Measurements from ENCODE around the gene CRISP2. TPM values are rescaled to one million over a fixed set of nuclear protein-coding genes. Genes with fewer than 3 reads are reported as not detected.
"Not testable (repeated sequence)": the region's sequence is repeated elsewhere in the genome, so short reads cannot be mapped to it uniquely, and the experiment has no call there.

Gene CRISP2
- polyA plus RNA-seq, 1 experiment = not detected

DNA sequence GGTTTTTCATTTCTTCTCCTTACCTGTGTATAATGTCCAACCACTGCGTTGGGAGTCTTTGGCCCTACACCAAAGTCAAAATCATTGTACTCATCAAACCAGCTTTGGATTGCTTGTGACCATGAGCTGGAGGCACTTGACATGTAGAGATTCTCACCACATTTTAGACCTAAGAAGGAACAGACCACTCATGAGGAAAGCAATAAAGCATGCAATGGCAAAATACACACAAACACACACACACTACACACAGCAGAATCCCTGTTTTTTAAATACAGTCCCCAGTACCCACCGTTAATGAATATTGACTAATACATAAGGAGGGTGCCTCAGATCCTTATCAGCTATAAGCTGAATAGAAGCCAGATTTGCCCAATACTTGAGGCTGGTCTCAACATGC, 20.3 kb upstream of the CRISP2 start:
- POLR2A ChIA-PET = no interaction called here
- CTCF ChIA-PET = no interaction called here
- Histone ChIP-seq H3K27me3 (ENCODE audit: control insufficient read depth, insufficient read depth, low read length) (no peaks in the 10 kb centered on the region), H3K4me3 (ENCODE audit: low read depth, low read length) (no peak overlapping the region), H3K9me3 (ENCODE audit: control insufficient read depth, insufficient read depth, low read length) (no peaks in the 10 kb centered on the region), H3K27ac (ENCODE audit: low read depth, low read length) (no peak overlapping the region)
- TF ChIP-seq, protein P1, sequence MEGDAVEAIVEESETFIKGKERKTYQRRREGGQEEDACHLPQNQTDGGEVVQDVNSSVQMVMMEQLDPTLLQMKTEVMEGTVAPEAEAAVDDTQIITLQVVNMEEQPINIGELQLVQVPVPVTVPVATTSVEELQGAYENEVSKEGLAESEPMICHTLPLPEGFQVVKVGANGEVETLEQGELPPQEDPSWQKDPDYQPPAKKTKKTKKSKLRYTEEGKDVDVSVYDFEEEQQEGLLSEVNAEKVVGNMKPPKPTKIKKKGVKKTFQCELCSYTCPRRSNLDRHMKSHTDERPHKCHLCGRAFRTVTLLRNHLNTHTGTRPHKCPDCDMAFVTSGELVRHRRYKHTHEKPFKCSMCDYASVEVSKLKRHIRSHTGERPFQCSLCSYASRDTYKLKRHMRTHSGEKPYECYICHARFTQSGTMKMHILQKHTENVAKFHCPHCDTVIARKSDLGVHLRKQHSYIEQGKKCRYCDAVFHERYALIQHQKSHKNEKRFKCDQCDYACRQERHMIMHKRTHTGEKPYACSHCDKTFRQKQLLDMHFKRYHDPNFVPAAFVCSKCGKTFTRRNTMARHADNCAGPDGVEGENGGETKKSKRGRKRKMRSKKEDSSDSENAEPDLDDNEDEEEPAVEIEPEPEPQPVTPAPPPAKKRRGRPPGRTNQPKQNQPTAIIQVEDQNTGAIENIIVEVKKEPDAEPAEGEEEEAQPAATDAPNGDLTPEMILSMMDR (IDR thresholded peaks at IDR 0.05; ENCODE audit: low read depth, low read length) = no peak
- DNase-seq (ENCODE audit: low read depth, low spot score) = no peak

DNA sequence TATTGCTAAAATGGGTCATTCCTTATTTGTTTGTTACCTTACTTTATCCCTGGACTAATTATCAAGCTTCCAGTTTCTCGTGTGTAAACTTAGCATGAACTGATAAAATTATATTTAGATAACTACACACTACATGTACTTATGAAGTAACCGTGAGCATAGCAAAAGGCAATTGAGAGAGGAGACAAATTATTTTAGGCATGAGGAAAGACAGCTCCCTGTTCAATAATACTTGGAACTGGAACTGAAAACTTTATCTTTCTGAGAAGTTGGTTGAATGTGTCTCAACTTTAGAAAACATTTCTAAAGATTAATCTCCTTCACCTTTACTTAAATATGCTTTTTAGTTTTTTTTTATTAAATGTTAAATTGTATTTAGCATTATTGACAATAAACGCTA, 19.4 kb upstream of the CRISP2 start:
- TF ChIP-seq, protein P1 (IDR thresholded peaks at IDR 0.05; ENCODE audit: low read depth, low read length) = no peak
- no peaks in the 10 kb centered on the region for H3K27me3 ChIP-seq (ENCODE audit: control insufficient read depth, insufficient read depth, low read length)
- no peak overlapping the region for H3K4me3 ChIP-seq (ENCODE audit: low read depth, low read length)
- CTCF ChIA-PET = no interaction called here
- H3K27ac ChIP-seq (ENCODE audit: low read depth, low read length) = no peak overlapping the region
- no peak for DNase-seq (ENCODE audit: low read depth, low spot score)
- no peaks in the 10 kb centered on the region for H3K9me3 ChIP-seq (ENCODE audit: control insufficient read depth, insufficient read depth, low read length)
- POLR2A ChIA-PET = no interaction called here

DNA sequence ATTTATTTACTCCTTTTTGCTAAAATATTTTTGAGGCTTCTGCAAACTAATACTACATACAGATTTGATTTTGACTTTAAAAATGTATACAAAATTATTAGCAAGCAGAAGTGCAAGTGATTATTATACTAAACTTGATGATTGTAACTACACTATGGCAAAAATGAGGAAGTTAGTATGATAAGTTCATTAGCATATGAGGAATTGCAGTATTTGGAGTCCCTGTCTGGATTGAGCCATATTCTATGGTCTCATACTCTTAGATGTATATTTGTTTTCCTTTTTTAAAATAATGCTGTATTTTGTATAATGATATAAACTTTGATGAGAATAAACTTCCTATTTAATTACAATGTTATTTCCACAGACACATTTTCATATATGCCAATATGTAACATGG, 16.9 kb upstream of the CRISP2 start:
- Histone ChIP-seq H3K27ac (ENCODE audit: low read depth, low read length) (no peak overlapping the region), H3K9me3 (ENCODE audit: control insufficient read depth, insufficient read depth, low read length) (no peaks in the 10 kb centered on the region), H3K27me3 (ENCODE audit: control insufficient read depth, insufficient read depth, low read length) (no peaks in the 10 kb centered on the region), H3K4me3 (ENCODE audit: low read depth, low read length) (no peak overlapping the region)
- CTCF ChIA-PET = no interaction called here
- no peak for DNase-seq (ENCODE audit: low read depth, low spot score)
- TF ChIP-seq, protein P1 (IDR thresholded peaks at IDR 0.05; ENCODE audit: low read depth, low read length) = no peak
- POLR2A ChIA-PET = no interaction called here

DNA sequence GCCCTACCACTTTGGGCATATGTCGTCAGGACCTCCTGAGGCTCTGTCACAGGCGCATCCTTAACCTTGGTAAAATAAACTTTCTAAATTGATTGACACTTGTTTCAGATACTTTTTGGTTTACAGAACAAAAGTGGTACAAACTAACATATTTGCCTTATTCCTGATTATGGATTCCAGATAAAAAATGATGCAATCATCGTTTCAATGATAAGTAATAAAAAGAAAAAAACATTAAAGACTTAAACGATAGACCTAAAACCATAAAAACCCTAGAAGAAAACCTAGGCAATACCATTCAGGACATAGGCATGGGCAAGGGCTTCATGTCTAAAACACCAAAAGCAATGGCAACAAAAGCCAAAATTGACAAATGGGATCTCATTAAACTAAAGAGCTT, 10.6 kb upstream of the CRISP2 start:
- H3K27me3 ChIP-seq (ENCODE audit: control insufficient read depth, insufficient read depth, low read length); H3K27ac ChIP-seq (ENCODE audit: low read depth, low read length); CTCF ChIA-PET; DNase-seq (ENCODE audit: low read depth, low spot score); POLR2A ChIA-PET; H3K9me3 ChIP-seq (ENCODE audit: control insufficient read depth, insufficient read depth, low read length); H3K4me3 ChIP-seq (ENCODE audit: low read depth, low read length): not testable (repeated sequence)

DNA sequence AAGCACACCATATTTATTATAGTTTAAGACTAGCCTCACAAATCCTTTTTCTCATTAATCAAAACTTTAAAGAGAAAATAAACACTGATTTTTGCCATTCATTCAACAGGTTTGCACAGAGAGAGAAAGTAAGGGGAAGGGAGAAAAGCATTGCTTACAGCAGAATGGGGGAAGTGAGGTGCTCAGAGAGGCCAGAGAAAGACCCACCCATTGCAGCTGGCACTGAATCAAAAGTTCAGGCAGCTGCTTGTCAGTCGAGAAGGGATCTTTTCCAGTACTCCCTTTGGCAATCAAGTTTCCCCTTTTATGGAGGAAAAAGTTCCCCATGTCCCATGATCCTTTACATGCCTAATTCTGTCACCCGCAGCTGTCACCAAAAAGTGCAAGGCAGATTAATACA, 8.0 kb upstream of the CRISP2 start:
- no peaks in the 10 kb centered on the region for H3K27me3 ChIP-seq (ENCODE audit: control insufficient read depth, insufficient read depth, low read length)
- H3K27ac ChIP-seq (ENCODE audit: low read depth, low read length) = no peak overlapping the region
- TF ChIP-seq, protein P1 (IDR thresholded peaks at IDR 0.05; ENCODE audit: low read depth, low read length) = no peak
- no peaks in the 10 kb centered on the region for H3K9me3 ChIP-seq (ENCODE audit: control insufficient read depth, insufficient read depth, low read length)
- CTCF ChIA-PET = no interaction called here
- DNase-seq (ENCODE audit: low read depth, low spot score) = no peak
- POLR2A ChIA-PET = no interaction called here
- no peak overlapping the region for H3K4me3 ChIP-seq (ENCODE audit: low read depth, low read length)

DNA sequence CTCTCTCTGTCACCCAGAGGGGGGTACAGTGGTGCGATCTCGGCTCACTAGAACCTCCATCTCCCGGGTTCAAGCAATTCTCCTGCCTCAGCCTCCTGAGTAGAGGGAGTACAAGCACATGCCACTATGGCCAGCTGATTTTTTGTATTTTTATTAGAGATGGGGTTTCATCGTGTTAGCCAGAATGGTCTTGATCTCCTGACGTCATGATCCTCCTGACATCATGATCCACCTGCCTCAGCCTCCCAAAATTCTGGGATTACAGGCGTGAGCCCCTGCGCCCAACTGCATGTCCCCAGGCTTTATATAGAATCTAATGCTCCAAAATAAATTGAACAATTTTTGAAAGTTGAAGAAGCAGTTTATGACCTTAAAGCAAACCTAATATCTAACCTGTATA, 7.0 kb upstream of the CRISP2 start:
- CTCF ChIA-PET = no interaction called here
- no peak overlapping the region for H3K4me3 ChIP-seq (ENCODE audit: low read depth, low read length)
- H3K27me3 ChIP-seq (ENCODE audit: control insufficient read depth, insufficient read depth, low read length) = no peaks in the 10 kb centered on the region
- no peak overlapping the region for H3K27ac ChIP-seq (ENCODE audit: low read depth, low read length)
- no peak for DNase-seq (ENCODE audit: low read depth, low spot score)
- TF ChIP-seq, protein P1 (IDR thresholded peaks at IDR 0.05; ENCODE audit: low read depth, low read length) = no peak
- H3K9me3 ChIP-seq (ENCODE audit: control insufficient read depth, insufficient read depth, low read length) = no peaks in the 10 kb centered on the region
- POLR2A ChIA-PET = no interaction called here

Data from AG04450 (cell line).